Keratinocyte (primary cell): Measurements from ENCODE around the gene NUP160.
"Not testable (repeated sequence)": the region's sequence is repeated elsewhere in the genome, so short reads cannot be mapped to it uniquely, and the experiment has no call there.

Experiments used
- EZH2 ChIP-seq: IDR thresholded peaks from one replicate; pipeline ENCODE4 v1.6.1; 2012; ENCODE audit warnings: inconsistent platforms, mild to moderate bottlenecking, low read length, moderate library complexity
- TF ChIP-seq, protein P1 (sequence below), 3 experiments: IDR thresholded peaks in 1 of 3; conservative IDR thresholded peaks in 1 of 3; optimal IDR thresholded peaks in 1 of 3; 2 replicates in 2 of 3; 3 replicates in 1 of 3; pipeline versions ENCODE3 to v1.5.1; 2011; ENCODE audit warnings: low read length in 3 of 3, mild to moderate bottlenecking in 3 of 3, moderate library complexity in 2 of 3, control low read depth in 1 of 3, inconsistent platforms in 1 of 3; ENCODE audit not compliant: insufficient read depth in 2 of 3; ENCODE audit errors: extremely low read depth in 1 of 3

- not testable (repeated sequence) for TF ChIP-seq EZH2
- TF ChIP-seq, protein P1, sequence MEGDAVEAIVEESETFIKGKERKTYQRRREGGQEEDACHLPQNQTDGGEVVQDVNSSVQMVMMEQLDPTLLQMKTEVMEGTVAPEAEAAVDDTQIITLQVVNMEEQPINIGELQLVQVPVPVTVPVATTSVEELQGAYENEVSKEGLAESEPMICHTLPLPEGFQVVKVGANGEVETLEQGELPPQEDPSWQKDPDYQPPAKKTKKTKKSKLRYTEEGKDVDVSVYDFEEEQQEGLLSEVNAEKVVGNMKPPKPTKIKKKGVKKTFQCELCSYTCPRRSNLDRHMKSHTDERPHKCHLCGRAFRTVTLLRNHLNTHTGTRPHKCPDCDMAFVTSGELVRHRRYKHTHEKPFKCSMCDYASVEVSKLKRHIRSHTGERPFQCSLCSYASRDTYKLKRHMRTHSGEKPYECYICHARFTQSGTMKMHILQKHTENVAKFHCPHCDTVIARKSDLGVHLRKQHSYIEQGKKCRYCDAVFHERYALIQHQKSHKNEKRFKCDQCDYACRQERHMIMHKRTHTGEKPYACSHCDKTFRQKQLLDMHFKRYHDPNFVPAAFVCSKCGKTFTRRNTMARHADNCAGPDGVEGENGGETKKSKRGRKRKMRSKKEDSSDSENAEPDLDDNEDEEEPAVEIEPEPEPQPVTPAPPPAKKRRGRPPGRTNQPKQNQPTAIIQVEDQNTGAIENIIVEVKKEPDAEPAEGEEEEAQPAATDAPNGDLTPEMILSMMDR (optimal IDR thresholded peaks at IDR 0.05 in 1 of 3, IDR thresholded peaks at IDR 0.05 in 1 of 3, conservative IDR thresholded peaks at IDR 0.05 in 1 of 3; ENCODE audit: extremely low read depth in 1 of 3, insufficient read depth in 2 of 3, low read length in 3 of 3): not testable (repeated sequence)
Measured at GRCh38 chr11:47759291-47759690, 88.9 kb downstream of the NUP160 start.
